ENCODE data around the gene SCAND1. TPM values are rescaled to one million over a fixed set of nuclear protein-coding genes. Genes with fewer than 3 reads are reported as not detected.
"Not testable (repeated sequence)": the region's sequence is repeated elsewhere in the genome, so short reads cannot be mapped to it uniquely, and the experiment has no call there.

Gene SCAND1
- total RNA-seq, 1 donor from 2014 or later, result 86.2 TPM

DNA sequence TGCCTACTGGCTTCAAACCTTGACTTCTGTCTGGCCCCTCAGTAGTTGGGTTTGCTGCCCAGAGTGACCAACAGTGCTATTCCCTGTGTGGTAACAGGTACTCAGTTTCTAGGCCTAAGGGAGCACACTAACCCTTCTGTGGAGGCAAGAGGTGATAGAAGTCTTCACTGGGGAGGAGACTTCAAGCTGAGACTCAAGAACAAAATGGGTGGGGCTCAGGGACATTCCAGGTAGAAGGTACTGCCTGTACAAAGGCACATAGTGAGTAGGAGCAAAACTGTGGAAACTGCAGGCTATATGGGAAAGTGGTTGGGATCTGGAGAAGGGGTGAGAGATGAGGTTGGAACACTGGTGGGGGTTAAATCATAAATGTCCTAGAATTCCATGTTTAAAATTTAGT is 2.3 kb upstream of the SCAND1 start:
- Mint-ChIP-seq H3K9me3 (ENCODE audit: unreplicated experiment) (no peaks in the 10 kb centered on the region), H3K4me1 (ENCODE audit: unreplicated experiment) (peaks cover 10% of the 10 kb centered on the region), H3K36me3 (ENCODE audit: low read depth, unreplicated experiment) (peaks cover 5% of the 10 kb centered on the region), H3K4me3 (ENCODE audit: unreplicated experiment) (no peak overlapping the region), H3K27ac (ENCODE audit: unreplicated experiment) (no peak overlapping the region), H3K27me3 (ENCODE audit: unreplicated experiment) (peaks cover 5% of the 10 kb centered on the region)
- DNase-seq (ENCODE audit: low spot score), result no peak
- TF ChIP-seq, protein P1, sequence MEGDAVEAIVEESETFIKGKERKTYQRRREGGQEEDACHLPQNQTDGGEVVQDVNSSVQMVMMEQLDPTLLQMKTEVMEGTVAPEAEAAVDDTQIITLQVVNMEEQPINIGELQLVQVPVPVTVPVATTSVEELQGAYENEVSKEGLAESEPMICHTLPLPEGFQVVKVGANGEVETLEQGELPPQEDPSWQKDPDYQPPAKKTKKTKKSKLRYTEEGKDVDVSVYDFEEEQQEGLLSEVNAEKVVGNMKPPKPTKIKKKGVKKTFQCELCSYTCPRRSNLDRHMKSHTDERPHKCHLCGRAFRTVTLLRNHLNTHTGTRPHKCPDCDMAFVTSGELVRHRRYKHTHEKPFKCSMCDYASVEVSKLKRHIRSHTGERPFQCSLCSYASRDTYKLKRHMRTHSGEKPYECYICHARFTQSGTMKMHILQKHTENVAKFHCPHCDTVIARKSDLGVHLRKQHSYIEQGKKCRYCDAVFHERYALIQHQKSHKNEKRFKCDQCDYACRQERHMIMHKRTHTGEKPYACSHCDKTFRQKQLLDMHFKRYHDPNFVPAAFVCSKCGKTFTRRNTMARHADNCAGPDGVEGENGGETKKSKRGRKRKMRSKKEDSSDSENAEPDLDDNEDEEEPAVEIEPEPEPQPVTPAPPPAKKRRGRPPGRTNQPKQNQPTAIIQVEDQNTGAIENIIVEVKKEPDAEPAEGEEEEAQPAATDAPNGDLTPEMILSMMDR (IDR thresholded peaks at IDR 0.05; ENCODE audit: unreplicated experiment), result no peak

DNA sequence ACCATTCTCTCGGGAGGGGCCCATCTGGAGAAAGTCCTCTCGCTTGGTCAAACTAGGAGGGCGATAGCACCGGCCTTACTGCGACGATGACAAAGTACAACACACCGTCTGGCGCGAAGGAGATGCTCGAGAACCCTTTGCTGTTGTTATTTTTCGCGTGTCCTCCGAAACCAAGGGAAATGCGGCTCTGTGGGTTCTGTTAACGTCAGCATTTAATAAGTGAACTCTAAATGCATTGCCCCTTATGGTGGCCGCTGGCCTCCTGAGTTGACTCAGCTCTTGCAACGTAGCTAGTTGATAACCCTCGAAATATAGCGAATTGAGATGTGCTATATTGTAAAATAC is 577 bp upstream of the SCAND1 start:
- H3K9me3 Mint-ChIP-seq (ENCODE audit: unreplicated experiment), result no peaks in the 10 kb centered on the region
- no peak for DNase-seq (ENCODE audit: low spot score)

DNA sequence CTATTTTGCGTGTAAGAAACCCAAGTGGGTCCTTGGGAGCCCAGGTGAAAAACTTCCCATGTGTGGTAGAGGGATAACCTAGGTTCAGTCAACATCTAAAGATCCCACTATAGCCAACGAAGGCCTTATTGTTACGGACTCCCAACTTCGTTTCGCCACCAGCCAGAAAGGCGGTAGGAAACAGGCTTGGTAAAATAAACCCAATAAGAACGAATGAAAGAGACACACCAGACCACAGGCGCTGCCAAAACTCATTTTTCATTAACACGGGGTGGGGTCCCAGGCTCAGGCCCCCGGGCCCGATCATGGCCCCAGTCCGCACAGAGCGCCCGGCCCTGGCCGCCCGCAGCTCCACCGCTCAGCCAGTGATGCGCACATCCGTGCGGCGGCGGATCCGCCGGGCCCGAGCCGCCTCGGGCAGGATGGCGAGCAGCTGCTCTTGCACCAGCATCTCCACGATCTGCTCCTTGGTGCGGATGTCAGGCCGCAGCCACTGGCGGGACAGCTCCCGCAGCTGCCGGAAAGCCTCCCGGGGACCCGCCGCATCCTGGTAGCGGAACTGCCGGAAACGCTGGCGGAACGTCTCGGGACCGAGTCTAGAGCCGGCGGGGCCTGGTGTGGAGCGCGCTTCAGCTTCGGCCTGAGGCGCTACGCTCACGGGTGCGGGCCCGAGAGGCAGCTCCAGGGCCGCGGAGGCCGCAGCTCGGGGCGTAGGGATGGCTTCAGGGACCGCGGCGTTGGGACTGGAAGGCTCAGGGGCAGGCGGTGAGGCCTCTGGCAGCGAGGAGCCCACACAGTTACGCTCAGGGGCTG is 709 bp downstream of the SCAND1 start:
- H3K9me3 Mint-ChIP-seq (ENCODE audit: unreplicated experiment), result no peaks in the 10 kb centered on the region
- H3K27ac Mint-ChIP-seq (ENCODE audit: unreplicated experiment), result peak overlapping the region; percentile 98
- H3K36me3 Mint-ChIP-seq (ENCODE audit: low read depth, unreplicated experiment), result peaks cover 9% of the 10 kb centered on the region
- H3K4me1 Mint-ChIP-seq (ENCODE audit: unreplicated experiment), result peaks cover 10% of the 10 kb centered on the region
- peaks cover 5% of the 10 kb centered on the region for H3K27me3 Mint-ChIP-seq (ENCODE audit: unreplicated experiment)
- peak; percentile 76 for DNase-seq (ENCODE audit: low spot score)
- TF ChIP-seq, protein P1 (IDR thresholded peaks at IDR 0.05; ENCODE audit: unreplicated experiment), result no peak
- peak overlapping the region; percentile 97 for H3K4me3 Mint-ChIP-seq (ENCODE audit: unreplicated experiment)

More for the DNA sequence above, 577 bp upstream of the SCAND1 start:
- Mint-ChIP-seq H3K36me3 (ENCODE audit: low read depth, unreplicated experiment) (peaks cover 5% of the 10 kb centered on the region), H3K4me1 (ENCODE audit: unreplicated experiment) (peaks cover 10% of the 10 kb centered on the region), H3K27ac (ENCODE audit: unreplicated experiment) (peak overlapping the region; percentile 98), H3K27me3 (ENCODE audit: unreplicated experiment) (peaks cover 5% of the 10 kb centered on the region), H3K4me3 (ENCODE audit: unreplicated experiment) (peak overlapping the region; percentile 97)
- TF ChIP-seq, protein P1 (IDR thresholded peaks at IDR 0.05; ENCODE audit: unreplicated experiment), result no peak

DNA sequence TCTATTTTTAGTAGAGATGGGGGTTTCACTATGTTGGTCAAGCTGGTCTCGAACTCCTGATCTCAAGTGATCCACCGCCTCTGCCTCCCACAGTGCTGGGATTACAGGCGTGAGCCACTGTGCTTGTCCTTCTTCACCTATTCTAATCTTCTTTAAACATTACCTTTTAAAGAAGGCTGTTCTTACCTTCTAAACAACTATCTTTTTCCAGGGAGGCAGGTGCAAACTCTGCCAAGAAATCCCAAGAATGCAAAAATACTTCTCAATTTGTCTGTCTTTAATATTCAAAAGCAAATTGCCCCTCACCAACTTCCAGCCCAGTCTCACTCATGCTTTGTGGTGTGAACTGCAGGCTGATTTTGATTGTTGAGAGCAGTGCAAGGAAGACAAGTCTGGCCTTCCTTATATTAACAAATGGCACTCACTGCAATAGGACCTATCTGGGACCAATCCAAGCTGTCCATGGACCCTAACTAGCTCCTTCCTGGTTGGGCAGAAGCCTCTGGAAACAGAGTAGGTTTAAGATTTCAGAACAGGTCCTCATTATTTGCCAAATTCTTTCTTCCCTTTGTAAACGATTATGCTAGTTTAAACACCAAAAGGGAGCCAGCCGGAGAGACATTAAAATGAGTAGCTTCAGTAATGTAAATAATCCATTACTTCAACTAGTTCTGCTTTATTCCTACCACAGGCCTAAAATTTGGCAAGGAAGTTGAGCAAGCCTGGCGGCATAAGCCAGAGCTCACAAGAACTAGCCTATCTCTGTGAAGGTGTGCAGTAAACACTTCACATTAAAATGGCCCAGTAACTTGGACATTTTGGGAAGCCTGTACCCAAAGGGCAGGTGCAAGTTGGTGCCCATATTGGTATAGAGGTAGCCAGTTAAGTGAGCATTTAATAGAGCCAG is 1.6 kb downstream of the SCAND1 start:
- H3K36me3 Mint-ChIP-seq (ENCODE audit: low read depth, unreplicated experiment), result peaks cover 10% of the 10 kb centered on the region
- peak overlapping the region; percentile 96 for H3K27ac Mint-ChIP-seq (ENCODE audit: unreplicated experiment)
- TF ChIP-seq, protein P1 (IDR thresholded peaks at IDR 0.05; ENCODE audit: unreplicated experiment), result no peak
- peaks cover 10% of the 10 kb centered on the region for H3K4me1 Mint-ChIP-seq (ENCODE audit: unreplicated experiment)
- no peaks in the 10 kb centered on the region for H3K9me3 Mint-ChIP-seq (ENCODE audit: unreplicated experiment)
- H3K4me3 Mint-ChIP-seq (ENCODE audit: unreplicated experiment), result peak overlapping the region; percentile 97
- no peak for DNase-seq (ENCODE audit: low spot score)
- peaks cover 5% of the 10 kb centered on the region for H3K27me3 Mint-ChIP-seq (ENCODE audit: unreplicated experiment)

DNA sequence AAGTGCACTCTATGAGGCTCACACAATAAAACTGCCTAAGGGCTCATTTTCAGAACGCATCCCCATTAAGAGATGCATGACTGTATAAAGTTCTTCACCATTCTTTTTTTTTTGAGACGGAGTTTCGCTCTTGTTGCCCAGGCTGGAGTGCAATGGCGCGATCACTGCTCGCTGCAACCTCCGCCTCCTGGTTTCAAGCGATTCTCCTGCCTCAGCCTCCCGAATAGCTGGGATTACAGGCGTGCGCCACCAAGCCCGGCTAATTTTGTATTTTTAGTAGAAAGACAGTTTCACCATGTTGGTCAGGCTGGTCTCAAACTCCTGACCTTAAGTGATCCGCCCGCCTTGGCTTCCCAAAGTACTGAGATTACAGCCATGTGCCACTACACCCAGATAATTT is 2.2 kb downstream of the SCAND1 start:
- H3K9me3 Mint-ChIP-seq (ENCODE audit: unreplicated experiment); H3K27ac Mint-ChIP-seq (ENCODE audit: unreplicated experiment); DNase-seq (ENCODE audit: low spot score); H3K27me3 Mint-ChIP-seq (ENCODE audit: unreplicated experiment); H3K4me1 Mint-ChIP-seq (ENCODE audit: unreplicated experiment): not testable (repeated sequence)
- H3K4me3 Mint-ChIP-seq (ENCODE audit: unreplicated experiment), result peak overlapping the region; percentile 97
- peaks cover 17% of the 10 kb centered on the region for H3K36me3 Mint-ChIP-seq (ENCODE audit: low read depth, unreplicated experiment)
